IMR-90 (cell line): ENCODE measurements around the gene ALK. TPM values are rescaled to one million over a fixed set of nuclear protein-coding genes. Genes with fewer than 3 reads are reported as not detected.

Experiments
- ATAC-seq: fragments of 200-7000 bp; cut with Tn5 transposase; 2 replicates; pipeline ENCODE4 v1.9.1; 2020; ENCODE audit warnings: low read depth, mild to moderate bottlenecking, moderate library complexity
- BruUV-seq: library from RNA; stranded (reverse); fragments of 400-500 nt; replicated peaks from 2 replicates; lab custom pipeline; 2021; lab: Mats Ljungman, UMichigan
- CTCF ChIA-PET: fragments of 300-600 bp; formaldehyde crosslinking; extraction: SDS; loops from one replicate; lab custom pipeline; 2021; ENCODE audit warnings: antibody characterized with exemption; lab: Yijun Ruan, JAX
- POLR2A ChIA-PET: fragments of 300-600 bp; sonication (Branson Sonifier 250); formaldehyde crosslinking; loops from one replicate; lab custom pipeline; 2022; ENCODE audit warnings: antibody characterized with exemption; ENCODE audit not compliant: unreplicated experiment; lab: Charles Lee
- DNase-seq: peaks from one replicate; pipeline ENCODE4 v3.0.0; 2013
- H2AFZ ChIP-seq: replicated peaks from 2 replicates; pipeline ENCODE3; 2013; ENCODE audit warnings: low read length, mild to moderate bottlenecking; ENCODE audit not compliant: poor library complexity
- H2AK5ac ChIP-seq: 2 replicates; pipeline ENCODE4 v1.6.1; 2013; ENCODE audit warnings: low read depth, low read length, inconsistent platforms
- H2AK9ac ChIP-seq: replicated peaks from 2 replicates; pipeline ENCODE3; 2013; ENCODE audit warnings: mild to moderate bottlenecking, low read depth, low read length, moderate library complexity; ENCODE audit not compliant: poor library complexity
- H2BK120ac ChIP-seq: 2 replicates; pipeline ENCODE4 v1.6.1; 2013; ENCODE audit warnings: low read depth, low read length, inconsistent platforms
- H2BK15ac ChIP-seq: 3 replicates; pipeline ENCODE4 v1.6.1; 2013; ENCODE audit warnings: low read depth, low read length, inconsistent platforms
- H2BK20ac ChIP-seq: 2 replicates; pipeline ENCODE4 v1.6.1; 2013; ENCODE audit warnings: low read depth, mild to moderate bottlenecking, inconsistent platforms, low read length, moderate library complexity
- H2BK5ac ChIP-seq: 2 replicates; pipeline ENCODE4 v1.6.1; 2013; ENCODE audit warnings: mild to moderate bottlenecking, low read depth, low read length, inconsistent platforms; ENCODE audit not compliant: poor library complexity, severe bottlenecking
- H3K14ac ChIP-seq: replicated peaks from 2 replicates; pipeline ENCODE4 v1.6.1; 2013; ENCODE audit warnings: low read depth, low read length, inconsistent platforms
- H3K18ac ChIP-seq: 2 replicates; pipeline ENCODE4 v1.6.1; 2013; ENCODE audit warnings: low read depth, low read length, control low read depth
- H3K23ac ChIP-seq: 2 replicates; pipeline ENCODE4 v1.6.1; 2013; ENCODE audit warnings: low read depth, low read length, inconsistent platforms
- H3K27ac ChIP-seq: 2 replicates; pipeline ENCODE4 v1.5.1; 2013; ENCODE audit warnings: mild to moderate bottlenecking, control low read depth, low read length; ENCODE audit not compliant: insufficient read depth
- H3K27me3 ChIP-seq: 2 replicates; pipeline ENCODE4 v1.6.1; 2013; ENCODE audit warnings: low read length; ENCODE audit not compliant: control insufficient read depth, insufficient read depth
- H3K36me3 ChIP-seq: 2 replicates; pipeline ENCODE4 v1.6.1; 2013; ENCODE audit warnings: low read length, mixed read lengths; ENCODE audit not compliant: control insufficient read depth, insufficient read depth
- H3K4ac ChIP-seq: 2 replicates; pipeline ENCODE4 v1.6.1; 2013; ENCODE audit warnings: low read depth, low read length, inconsistent platforms
- H3K4me1 ChIP-seq: 2 replicates; pipeline ENCODE4 v1.6.1; 2013; ENCODE audit warnings: low read length, mixed read lengths; ENCODE audit not compliant: control insufficient read depth, insufficient read depth
- H3K4me2 ChIP-seq: 2 replicates; pipeline ENCODE4 v1.6.1; 2013; ENCODE audit warnings: low read depth, mild to moderate bottlenecking, control low read depth, low read length, moderate library complexity
- H3K4me3 ChIP-seq: 2 replicates; pipeline ENCODE4 v1.5.1; 2013; ENCODE audit warnings: low read depth, mild to moderate bottlenecking, control low read depth, low read length, moderate library complexity; ENCODE audit not compliant: insufficient read depth
- H3K56ac ChIP-seq: 2 replicates; pipeline ENCODE4 v1.6.1; 2013; ENCODE audit warnings: low read length, inconsistent platforms; ENCODE audit not compliant: insufficient read depth; ENCODE audit errors: extremely low read depth
- H3K79me1 ChIP-seq, 2 experiments: 2 replicates each; pipeline ENCODE4 v1.6.1; 2013; ENCODE audit warnings: low read length in 2 of 2, inconsistent platforms in 1 of 2, low read depth in 1 of 2
- H3K9ac ChIP-seq: 2 replicates; pipeline ENCODE4 v1.6.1; 2013; ENCODE audit warnings: low read depth, low read length, control low read depth
- H3K9me1 ChIP-seq: 2 replicates; pipeline ENCODE4 v1.6.1; 2013; ENCODE audit warnings: low read length, inconsistent platforms; ENCODE audit not compliant: insufficient read depth
- H3K9me3 ChIP-seq: 2 replicates; pipeline ENCODE4 v1.6.1; 2013; ENCODE audit warnings: low read length; ENCODE audit not compliant: control insufficient read depth, insufficient read depth
- H4K20me1 ChIP-seq: 2 replicates; pipeline ENCODE4 v1.6.1; 2013; ENCODE audit warnings: low read length, inconsistent platforms; ENCODE audit not compliant: insufficient read depth
- H4K5ac ChIP-seq: 2 replicates; pipeline ENCODE4 v1.6.1; 2013; ENCODE audit warnings: mild to moderate bottlenecking, low read depth, low read length, control low read depth
- H4K8ac ChIP-seq, 2 experiments: 2 replicates each; pipeline ENCODE4 v1.6.1; 2013; ENCODE audit warnings: low read depth in 2 of 2, low read length in 2 of 2, control low read depth in 1 of 2, inconsistent platforms in 1 of 2
- H4K91ac ChIP-seq: 2 replicates; pipeline ENCODE4 v1.6.1; 2013; ENCODE audit warnings: low read depth, low read length, inconsistent platforms; ENCODE audit not compliant: insufficient read depth
- CHD1 ChIP-seq: IDR thresholded peaks from 2 replicates; pipeline ENCODE4 v1.6.1; 2012; ENCODE audit warnings: low read depth, low read length, improper control_type of control experiment
- CTCF ChIP-seq: conservative IDR thresholded peaks from 2 replicates; pipeline ENCODE4 v1.5.1; 2012; ENCODE audit warnings: mild to moderate bottlenecking, low read depth, low read length, improper control_type of control experiment
- FOS ChIP-seq: fragments of 150-350 bp; IDR thresholded peaks from 2 replicates; pipeline ENCODE4 v1.6.1; 2016; ENCODE audit warnings: low read depth, low read length
- MAFK ChIP-seq: IDR thresholded peaks from 2 replicates; pipeline ENCODE4 v1.6.1; 2012; ENCODE audit warnings: low read depth, low read length, improper control_type of control experiment
- MXI1 ChIP-seq: IDR thresholded peaks from 2 replicates; pipeline ENCODE4 v1.6.1; 2012; ENCODE audit warnings: low read depth, mild to moderate bottlenecking, low read length, moderate library complexity, borderline replicate concordance
- NFE2L2 ChIP-seq: fragments of 150-350 bp; IDR thresholded peaks from 2 replicates; pipeline ENCODE4 v1.6.1; 2016; ENCODE audit warnings: low read depth, mild to moderate bottlenecking, low read length
- RAD21 ChIP-seq: IDR thresholded peaks from 2 replicates; pipeline ENCODE4 v1.6.1; 2012; ENCODE audit warnings: low read length, improper control_type of control experiment
- RCOR1 ChIP-seq: IDR thresholded peaks from 2 replicates; pipeline ENCODE4 v1.6.1; 2012; ENCODE audit warnings: mild to moderate bottlenecking, low read length, improper control_type of control experiment; ENCODE audit not compliant: insufficient replicate concordance
- RFX5 ChIP-seq: IDR thresholded peaks from 2 replicates; pipeline ENCODE4 v1.8.0; 2012; ENCODE audit warnings: low read depth, mild to moderate bottlenecking, low read length, moderate library complexity
- SMC3 ChIP-seq: fragments of 150-350 bp; IDR thresholded peaks from 2 replicates; pipeline ENCODE4 v1.6.1; 2016; ENCODE audit warnings: low read depth, mild to moderate bottlenecking, antibody characterized with exemption, low read length, moderate library complexity
- USF2 ChIP-seq: fragments of 150-350 bp; IDR thresholded peaks from 2 replicates; pipeline ENCODE4 v1.6.1; 2017; ENCODE audit warnings: mild to moderate bottlenecking, antibody characterized with exemption, low read length, low read depth
- WGBS, 2 experiments: methylation state at CpG; one replicate each; pipeline versions ENCODE4 v1.1.5 to v1.1.7; 2013; ENCODE audit warnings: missing lambda C conversion rate in 2 of 2; ENCODE audit not compliant: insufficient read length in 1 of 2; ENCODE audit errors: extremely low coverage in 2 of 2; 5-methylcytosine and 5-hydroxymethylcytosine counted together
- dilution Hi-C: fragments of 300-500 bp; cut with HindIII; formaldehyde crosslinking; loops from one replicate; pipeline ENCODE4 v1.14.3; 2018; ENCODE audit warnings: low sequenced_read_pairs; ENCODE audit not compliant: unreplicated experiment
- in situ Hi-C: fragments of 300-500 bp; cut with MboI; formaldehyde crosslinking; loops from 3 replicates; pipeline ENCODE4 v1.14.3; 2019; ENCODE audit warnings: low sequenced_read_pairs, inconsistent platforms, mixed read lengths
- intact Hi-C: fragments of 100-400 bp; cut with micrococcal nuclease; formaldehyde crosslinking; loops from 2 replicates; pipeline ENCODE4 v1.10.0; 2022
- polyA plus RNA-seq, 3 experiments: library from polyadenylated mRNA; depleted of rRNA; stranded (reverse); fragments of >200 nt; gene quantifications; 2 replicates each; pipeline ENCODE4 v1.2.3, GENCODE V29; 2012; ENCODE audit warnings: low replicate concordance in 1 of 3
- total RNA-seq: library from RNA; depleted of rRNA; stranded (reverse); fragments of >200 nt; gene quantifications from 2 replicates; pipeline ENCODE4 v1.2.3, GENCODE V29; 2012
- TF ChIP-seq, protein P1 (sequence below): fragments of 150-350 bp; IDR thresholded peaks from 2 replicates; pipeline ENCODE4 v1.6.1; 2016; ENCODE audit warnings: low read depth, mild to moderate bottlenecking, low read length, moderate library complexity, borderline replicate concordance

Gene ALK
- total and polyA plus RNA-seq, 2 of the 4 experiments (the other 2 are of a cell fraction), result not detected

DNA sequence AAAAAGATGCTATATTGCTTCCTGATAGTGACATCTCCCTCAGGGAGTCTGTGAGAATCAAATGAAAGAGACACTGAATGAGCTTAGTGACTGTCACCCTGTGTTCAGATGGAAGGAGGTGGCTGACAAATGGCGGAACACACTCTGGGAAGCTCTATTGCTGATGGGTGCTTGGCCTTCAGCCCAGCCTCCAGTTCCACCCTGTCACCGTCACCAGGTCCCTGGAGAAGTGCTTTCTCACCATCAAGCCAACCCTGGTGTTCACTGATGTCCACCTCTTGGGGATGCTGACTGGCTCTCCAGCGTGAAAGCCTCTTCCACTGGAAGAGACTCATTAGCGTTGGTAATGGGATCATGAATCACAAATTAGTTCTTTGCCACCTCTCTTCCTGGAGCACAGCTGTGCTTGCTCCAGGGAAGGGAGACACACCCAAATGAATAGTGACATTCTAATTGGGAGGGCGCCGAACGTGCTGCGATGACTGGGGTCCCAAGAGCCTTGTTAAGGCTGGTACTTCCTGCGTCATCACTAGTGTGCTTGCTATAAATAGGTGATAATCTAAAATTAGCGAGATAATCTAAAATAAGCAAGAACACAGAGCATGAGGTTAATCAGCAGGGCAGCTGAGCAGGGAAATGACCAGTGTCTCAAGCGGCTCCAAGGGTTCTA, 652.2 kb downstream of the ALK start:
- H3K14ac ChIP-seq, result no peak overlapping the region
- no peak overlapping the region for H3K4me2 ChIP-seq
- H3K27me3 ChIP-seq, result peaks cover 25% of the 10 kb centered on the region
- H3K9ac ChIP-seq, result no peak overlapping the region
- H4K91ac ChIP-seq, result no peak overlapping the region
- no peak overlapping the region for H3K56ac ChIP-seq
- H3K36me3 ChIP-seq, result no peaks in the 10 kb centered on the region
- H2AFZ ChIP-seq, result peak overlapping the region; percentile 27
- no peaks in the 10 kb centered on the region for H4K20me1 ChIP-seq
- no TSS peak for BruUV-seq
- in situ Hi-C loops (no loop called here), dilution Hi-C loops (no loop called here), intact Hi-C loops (no loop called here)
- DNase-seq, result no peak
- no peak for ATAC-seq
- no peak overlapping the region for H3K4me3 ChIP-seq
- no peak overlapping the region for H3K18ac ChIP-seq
- CTCF ChIA-PET, result no interaction called here
- 40% methylated on average over 1 of the region's 11 CpGs; no CpG with 5 or more reads in 1 of the 2 experiments for WGBS, 2 experiments
- no peak overlapping the region for H2BK120ac ChIP-seq
- no peak overlapping the region for H3K23ac ChIP-seq
- H3K27ac ChIP-seq, result no peak overlapping the region
- H3K9me3 ChIP-seq, result no peaks in the 10 kb centered on the region
- no peaks in the 10 kb centered on the region for H3K9me1 ChIP-seq
- no peak overlapping the region for H3K4ac ChIP-seq
- no peaks in the 10 kb centered on the region for H3K79me1 ChIP-seq
- TF ChIP-seq RCOR1 (no peak), USF2 (no peak), MAFK (no peak), MXI1 (no peak), CTCF (no peak), RAD21 (no peak), SMC3 (no peak), CHD1 (no peak), RFX5 (no peak), NFE2L2 (no peak), FOS (no peak)
- TF ChIP-seq, protein P1, sequence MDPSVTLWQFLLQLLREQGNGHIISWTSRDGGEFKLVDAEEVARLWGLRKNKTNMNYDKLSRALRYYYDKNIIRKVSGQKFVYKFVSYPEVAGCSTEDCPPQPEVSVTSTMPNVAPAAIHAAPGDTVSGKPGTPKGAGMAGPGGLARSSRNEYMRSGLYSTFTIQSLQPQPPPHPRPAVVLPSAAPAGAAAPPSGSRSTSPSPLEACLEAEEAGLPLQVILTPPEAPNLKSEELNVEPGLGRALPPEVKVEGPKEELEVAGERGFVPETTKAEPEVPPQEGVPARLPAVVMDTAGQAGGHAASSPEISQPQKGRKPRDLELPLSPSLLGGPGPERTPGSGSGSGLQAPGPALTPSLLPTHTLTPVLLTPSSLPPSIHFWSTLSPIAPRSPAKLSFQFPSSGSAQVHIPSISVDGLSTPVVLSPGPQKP, result no peak
- H4K5ac ChIP-seq, result no peak overlapping the region
- POLR2A ChIA-PET, result no interaction called here
- H2BK15ac ChIP-seq, result no peak overlapping the region
- no peak overlapping the region for H2AK5ac ChIP-seq
- H3K4me1 ChIP-seq, result no peaks in the 10 kb centered on the region
- no peak overlapping the region for H4K8ac ChIP-seq
- no peak overlapping the region for H2BK20ac ChIP-seq
- no peak overlapping the region for H2BK5ac ChIP-seq
- H2AK9ac ChIP-seq, result no peak overlapping the region
